HCEC 1CT (cell line): ENCODE results near the gene FOXK1.

ENCODE experiments used
- DNase-seq: peaks from one replicate; pipeline ENCODE4 v3.0.0-alpha.2; 2017

FOXK1 gene

GRCh38 chr7:4725014-4725849, 43.1 kb downstream of the FOXK1 start:
- DNase-seq = peak; percentile 75

DNA sequence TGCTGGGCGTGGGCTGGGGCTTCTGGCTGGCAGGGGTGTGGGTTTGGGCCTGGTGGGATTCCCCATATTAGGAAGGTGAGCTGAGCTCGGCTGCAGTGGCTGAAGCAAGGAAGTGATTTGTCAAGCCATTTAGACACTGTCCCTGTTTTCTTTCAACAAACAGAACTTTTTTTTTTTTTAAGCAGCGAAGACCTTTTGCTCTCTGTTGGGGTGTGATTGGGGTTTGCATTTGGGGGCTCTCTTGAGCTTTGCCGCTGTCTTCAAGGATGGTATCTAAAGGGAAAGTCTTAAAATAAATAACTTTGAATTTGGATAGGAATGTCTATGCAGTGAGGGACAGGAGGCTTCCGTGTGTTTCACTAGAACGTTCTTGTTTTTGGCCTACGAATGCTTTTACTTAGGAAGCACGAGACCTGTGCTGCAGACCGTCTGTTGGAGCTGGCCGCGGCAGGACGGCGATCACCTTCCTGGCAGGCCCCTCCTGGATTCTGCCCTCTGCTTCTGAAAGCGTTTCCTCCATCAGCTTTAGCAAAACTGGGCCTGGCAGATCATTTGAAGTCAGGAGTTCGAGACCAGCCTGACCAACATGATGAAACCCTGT, 43.9 kb downstream of the FOXK1 start:
- no peak for DNase-seq

DNA sequence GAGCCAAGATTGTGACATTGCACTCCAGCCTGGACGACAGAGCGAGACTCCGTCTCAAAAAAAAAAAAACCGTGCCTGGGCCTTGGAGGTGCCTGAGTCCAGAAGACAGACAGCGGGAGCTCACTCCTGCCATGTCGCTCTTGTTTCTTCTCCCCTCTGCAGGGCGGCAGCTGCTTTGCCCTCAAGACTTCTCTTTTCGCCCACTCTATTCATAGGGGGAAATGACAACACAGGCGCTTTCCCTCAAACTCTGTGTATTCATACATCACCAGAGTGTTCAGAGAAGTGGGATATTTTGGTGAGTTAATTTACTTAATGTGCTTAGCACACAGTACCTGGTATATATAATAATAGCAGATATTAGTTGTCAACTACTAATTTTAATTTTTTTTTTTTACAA, 44.5 kb downstream of the FOXK1 start:
- DNase-seq = no peak

GRCh38 chr7:4727914-4728705, 46.0 kb downstream of the FOXK1 start:
- no peak for DNase-seq

GRCh38 chr7:4729266-4729665, 47.2 kb downstream of the FOXK1 start:
- DNase-seq = no peak

- DNase-seq = no peak
Measured at GRCh38 chr7:4730276-4730675, 48.2 kb downstream of the FOXK1 start.

DNA sequence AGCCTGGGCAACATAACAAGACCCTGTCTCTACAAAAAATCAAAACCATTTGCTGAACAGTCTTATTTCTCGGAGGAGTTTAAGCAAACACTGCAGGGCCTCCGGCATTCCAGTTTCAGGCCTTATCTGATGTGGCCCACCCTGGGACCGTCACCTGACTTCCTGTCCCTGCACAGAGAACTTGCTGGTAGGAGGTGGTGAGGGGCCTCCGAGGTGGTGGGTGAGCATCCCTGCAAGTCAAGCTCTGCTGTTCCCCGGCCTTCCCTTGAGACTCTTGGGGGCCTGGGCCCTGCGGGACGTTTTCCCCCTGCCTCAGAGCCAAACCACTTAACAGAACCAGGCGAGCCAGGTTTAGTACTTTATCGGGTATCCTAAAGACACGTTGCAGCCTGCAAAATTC, 48.9 kb downstream of the FOXK1 start:
- no peak for DNase-seq

DNA sequence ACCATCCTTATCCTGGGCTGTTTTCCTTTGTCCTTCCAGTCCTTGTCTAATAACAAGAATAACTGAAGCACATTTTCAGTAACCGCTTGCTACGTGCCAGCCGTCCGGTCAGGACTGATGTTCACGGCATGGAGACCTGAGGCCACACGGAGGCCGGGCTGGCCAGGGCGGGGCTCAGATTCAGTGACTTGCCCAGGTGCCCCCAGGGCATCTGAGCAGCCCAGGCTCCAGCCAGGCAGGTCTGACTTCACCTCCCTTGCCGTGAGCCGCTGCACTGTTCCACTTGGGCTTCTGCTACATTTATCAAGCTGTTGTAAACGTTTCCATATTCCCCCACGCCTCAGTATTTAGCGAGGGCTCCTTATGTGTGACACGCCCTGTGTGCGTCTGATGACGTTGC, 49.7 kb downstream of the FOXK1 start:
- DNase-seq = no peak

- DNase-seq = no peak
Measured at GRCh38 chr7:4733936-4734528, 51.9 kb downstream of the FOXK1 start.

DNA sequence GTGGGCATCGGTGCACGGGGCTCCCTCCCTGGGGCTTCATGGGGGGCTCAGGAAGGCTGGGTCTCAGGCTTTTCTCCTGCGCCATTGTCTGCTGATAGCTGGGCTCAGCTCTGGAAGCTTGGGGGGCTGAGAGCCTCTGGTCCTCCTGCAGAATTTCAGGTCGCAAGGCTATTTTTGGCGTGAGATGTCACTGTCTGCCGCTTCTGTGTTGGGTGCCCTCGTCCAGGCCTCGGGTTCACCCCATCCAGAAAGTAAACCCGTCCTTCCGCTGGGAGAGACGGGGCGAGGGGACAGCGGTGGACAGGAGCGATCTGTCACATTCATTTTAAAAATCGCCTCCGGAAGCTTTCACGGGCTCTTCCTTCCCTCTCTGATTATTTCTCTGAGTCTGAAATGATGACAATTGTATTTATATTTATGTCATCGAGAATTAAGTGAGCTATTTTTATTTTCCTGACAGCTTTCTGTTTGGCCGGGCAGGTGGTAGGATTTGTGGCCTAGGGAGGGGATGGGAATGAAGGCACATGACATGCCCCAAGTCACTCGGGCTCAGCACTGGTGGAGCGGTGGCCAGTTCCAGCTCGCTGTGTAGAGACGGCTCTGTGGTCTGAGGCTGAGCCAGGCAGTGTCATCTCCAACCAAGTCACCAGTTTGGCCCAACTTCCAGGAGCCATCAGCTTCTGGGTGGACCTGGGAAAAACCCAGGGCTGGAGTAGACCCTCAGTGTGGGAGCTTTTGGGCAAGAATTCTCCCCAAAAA, 52.7 kb downstream of the FOXK1 start:
- no peak for DNase-seq

DNA sequence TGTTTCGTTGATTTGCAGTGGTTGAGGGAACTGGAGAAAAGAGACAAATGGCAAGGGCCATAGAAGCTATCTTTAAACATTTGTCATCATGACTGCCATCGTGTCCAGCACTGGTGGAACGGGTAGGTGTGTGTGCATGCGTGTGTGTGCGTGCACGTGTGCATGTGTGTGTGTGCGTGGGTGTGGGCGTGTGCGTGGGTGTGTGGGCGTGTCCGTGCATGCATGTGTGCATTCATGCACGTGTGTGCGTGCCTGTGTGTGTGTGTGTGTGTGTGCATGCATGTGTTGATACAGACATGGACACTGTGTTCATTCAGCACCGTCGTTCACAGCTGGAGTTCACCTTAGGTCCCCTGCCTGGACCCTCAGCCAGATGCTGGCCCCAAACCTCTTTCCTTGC, 55.2 kb downstream of the FOXK1 start:
- no peak for DNase-seq

DNA sequence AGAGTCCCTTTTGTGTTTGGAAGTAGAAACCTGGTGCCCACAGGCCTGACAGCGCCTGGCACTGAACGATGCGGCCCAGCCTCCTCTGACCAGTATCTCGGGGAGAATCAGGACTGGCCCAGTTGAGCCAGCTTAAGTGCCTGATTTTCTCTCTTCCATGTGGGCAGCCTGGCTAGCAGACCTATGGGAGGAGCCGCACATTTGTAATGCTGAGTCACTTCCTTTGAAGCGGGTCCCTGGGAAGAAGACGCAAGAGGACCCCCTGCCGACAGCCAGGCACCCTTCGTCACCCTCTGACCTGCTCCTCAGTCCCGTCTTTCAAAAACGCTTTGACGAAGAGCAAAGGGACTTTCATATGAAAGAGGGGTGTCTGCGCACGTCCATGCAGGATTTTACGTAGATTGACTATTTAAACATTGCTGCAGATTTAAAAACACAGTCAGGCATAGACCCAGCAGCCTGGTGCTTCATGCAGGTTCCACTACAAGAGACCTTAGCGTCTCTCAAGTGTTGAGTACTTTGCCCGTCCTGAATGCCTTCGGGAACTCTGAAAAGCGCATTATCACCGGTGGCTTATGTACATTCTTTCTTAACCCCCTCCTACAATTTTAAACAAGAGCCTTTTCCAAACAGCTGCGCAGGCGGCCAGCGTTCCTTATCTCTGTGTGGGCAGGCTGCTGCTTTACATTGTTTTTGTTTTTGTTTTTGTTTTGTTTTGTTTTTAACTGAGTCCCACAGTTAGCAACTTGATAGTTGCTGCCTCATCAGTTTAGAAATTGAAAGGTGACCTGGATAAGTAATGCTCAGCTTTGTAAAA, 56.8 kb downstream of the FOXK1 start:
- peak; percentile 93 for DNase-seq

- no peak for DNase-seq
Measured at GRCh38 chr7:4739528-4739992, 57.5 kb downstream of the FOXK1 start.

- DNase-seq = no peak
Measured at GRCh38 chr7:4740796-4741195, 58.7 kb downstream of the FOXK1 start.

DNA sequence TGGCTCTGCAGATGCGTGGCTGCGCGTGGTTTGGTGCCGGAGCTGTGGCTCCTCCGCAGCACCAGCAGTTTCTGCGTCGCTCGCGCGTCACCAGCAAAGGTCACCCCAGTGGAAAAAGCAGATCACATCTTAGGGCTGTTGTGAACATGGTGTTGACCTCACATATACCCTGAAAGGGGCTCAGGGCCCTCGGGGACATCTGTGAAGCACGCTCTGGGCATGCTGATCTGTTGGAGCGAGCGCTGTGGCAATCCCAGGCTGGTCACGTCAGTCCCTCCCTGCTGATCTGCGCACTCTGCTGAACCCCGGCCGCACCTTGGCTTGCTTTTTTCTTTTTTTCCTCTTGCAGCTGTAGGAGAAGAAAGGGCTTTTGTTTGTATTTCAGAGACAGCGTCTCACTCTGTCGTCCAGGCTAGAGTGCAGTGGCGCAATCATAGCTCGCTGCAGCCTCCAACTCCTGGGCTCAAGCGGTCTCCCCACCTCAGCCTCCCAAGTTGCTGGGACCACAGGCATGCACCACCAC, 60.0 kb downstream of the FOXK1 start:
- no peak for DNase-seq

GRCh38 chr7:4742852-4743251, 60.8 kb downstream of the FOXK1 start:
- DNase-seq = no peak

- peak; percentile 100 for DNase-seq
Measured at GRCh38 chr7:4744391-4745264, 62.5 kb downstream of the FOXK1 start.

DNA sequence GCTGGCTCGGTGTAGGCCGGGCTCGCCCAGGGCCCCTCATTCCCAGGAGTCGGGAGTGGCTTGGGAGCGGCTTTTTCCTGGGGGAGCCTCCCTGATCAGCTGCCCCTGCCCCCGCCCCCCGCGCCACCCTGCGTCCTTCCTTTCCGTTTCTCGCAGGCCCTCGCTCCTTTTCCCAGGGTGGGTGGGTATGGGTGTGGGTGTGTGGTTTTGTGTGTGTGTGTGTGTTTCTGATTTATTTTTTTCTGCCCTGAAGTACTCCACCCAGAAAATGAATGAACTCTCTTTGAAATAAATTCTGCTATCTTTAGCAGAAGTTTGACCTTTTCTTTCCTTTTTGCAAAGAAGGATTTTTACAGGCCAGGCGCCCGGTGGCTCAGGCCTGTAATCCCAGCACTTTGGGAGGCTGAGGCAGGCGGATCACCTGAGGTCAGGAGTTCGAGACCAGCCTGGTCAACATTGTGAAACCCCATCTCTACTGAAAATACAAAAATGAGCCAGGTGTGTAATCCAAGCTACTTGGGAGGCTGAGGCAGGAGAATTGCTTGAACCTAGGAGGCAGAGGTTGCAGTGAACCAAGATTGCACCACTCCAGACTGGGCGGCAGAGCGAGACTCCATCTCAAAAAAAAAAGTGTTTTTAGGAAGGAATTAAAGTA, 63.3 kb downstream of the FOXK1 start:
- DNase-seq = no peak
